Epithelial cell of esophagus (primary cell): ENCODE measurements around the gene CCSER1.
A peak's percentile ranks its signal among the peaks of the same experiment; 100 is the strongest.
"Not testable (repeated sequence)": the region's sequence is repeated elsewhere in the genome, so short reads cannot be mapped to it uniquely, and the experiment has no call there.

ENCODE experiments used
- DNase-seq: peaks from one replicate; pipeline ENCODE4 v3.0.0; 2010; ENCODE audit warnings: low read depth
- H3K4me3 ChIP-seq: 2 replicates; pipeline ENCODE4 v1.5.1; 2011; ENCODE audit warnings: mild to moderate bottlenecking, low read length, control low read depth
- TF ChIP-seq, protein P1 (sequence below): IDR thresholded peaks from 2 replicates; pipeline ENCODE4 v1.5.1; 2011; ENCODE audit warnings: low read depth, mild to moderate bottlenecking, low read length, control low read depth, inconsistent platforms; ENCODE audit not compliant: insufficient read depth; ENCODE audit errors: missing control alignments

CCSER1 gene

DNA sequence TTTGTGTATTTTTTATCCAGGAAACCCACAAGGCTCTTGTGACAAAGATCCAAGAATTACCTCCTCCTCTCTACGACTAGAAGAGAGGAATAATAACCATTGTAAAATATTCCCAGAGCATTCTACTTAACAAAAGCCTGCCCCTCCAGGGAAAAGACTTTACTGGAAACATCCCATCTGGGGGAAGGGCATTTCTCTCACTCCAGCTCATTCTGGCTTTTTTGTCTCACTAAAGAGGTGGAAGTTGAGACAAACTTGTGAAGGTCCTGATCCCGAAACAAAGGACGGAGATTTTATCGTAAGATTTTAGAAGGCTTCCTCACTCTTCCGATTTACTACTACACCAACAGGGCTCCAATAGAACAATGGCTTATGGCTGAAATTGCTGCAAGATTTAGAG, 1484.6 kb downstream of the CCSER1 start:
- TF ChIP-seq, protein P1, sequence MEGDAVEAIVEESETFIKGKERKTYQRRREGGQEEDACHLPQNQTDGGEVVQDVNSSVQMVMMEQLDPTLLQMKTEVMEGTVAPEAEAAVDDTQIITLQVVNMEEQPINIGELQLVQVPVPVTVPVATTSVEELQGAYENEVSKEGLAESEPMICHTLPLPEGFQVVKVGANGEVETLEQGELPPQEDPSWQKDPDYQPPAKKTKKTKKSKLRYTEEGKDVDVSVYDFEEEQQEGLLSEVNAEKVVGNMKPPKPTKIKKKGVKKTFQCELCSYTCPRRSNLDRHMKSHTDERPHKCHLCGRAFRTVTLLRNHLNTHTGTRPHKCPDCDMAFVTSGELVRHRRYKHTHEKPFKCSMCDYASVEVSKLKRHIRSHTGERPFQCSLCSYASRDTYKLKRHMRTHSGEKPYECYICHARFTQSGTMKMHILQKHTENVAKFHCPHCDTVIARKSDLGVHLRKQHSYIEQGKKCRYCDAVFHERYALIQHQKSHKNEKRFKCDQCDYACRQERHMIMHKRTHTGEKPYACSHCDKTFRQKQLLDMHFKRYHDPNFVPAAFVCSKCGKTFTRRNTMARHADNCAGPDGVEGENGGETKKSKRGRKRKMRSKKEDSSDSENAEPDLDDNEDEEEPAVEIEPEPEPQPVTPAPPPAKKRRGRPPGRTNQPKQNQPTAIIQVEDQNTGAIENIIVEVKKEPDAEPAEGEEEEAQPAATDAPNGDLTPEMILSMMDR = no peak
- DNase-seq = no peak
- no peak overlapping the region for H3K4me3 ChIP-seq

DNA sequence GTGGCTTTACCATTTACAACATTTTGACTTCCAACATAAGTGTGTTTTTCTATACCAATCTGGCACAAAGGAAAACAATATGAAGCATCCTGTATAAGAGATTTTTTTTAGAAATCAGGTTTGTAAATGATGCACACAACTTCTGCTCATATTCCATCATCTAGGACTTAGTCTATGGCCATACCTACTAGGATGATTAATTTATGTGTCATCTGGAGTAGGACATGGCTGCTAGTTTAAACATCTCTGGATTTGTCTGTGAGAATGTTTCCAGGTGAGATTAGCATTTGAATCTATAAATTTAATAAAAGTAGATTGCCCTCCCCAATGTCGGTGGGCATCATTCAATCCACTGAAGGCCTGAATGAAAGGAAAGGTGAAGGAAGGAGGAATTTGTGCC, 1493.8 kb downstream of the CCSER1 start:
- TF ChIP-seq, protein P1 = no peak
- peak; percentile 47 for DNase-seq
- no peak overlapping the region for H3K4me3 ChIP-seq

DNA sequence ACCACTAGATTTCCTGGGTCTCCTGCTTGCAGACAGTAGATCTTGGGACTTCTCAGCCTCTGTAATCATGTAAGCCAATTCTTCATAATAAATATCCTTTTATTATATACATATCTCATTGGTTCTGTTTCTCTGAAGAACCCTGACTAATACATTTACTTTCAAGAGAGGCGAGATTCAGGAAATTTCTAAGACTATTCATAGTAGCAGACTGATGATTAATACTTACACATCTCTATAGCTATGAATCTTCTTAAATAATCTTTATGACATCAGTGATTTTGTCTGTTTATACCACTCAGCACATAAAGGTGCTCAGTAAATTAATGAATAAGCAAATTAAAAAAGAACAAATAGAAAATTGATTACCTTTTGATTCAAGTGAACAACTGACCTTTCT, 1494.3 kb downstream of the CCSER1 start:
- H3K4me3 ChIP-seq = no peak overlapping the region
- DNase-seq = peak; percentile 65
- TF ChIP-seq, protein P1 = no peak

DNA sequence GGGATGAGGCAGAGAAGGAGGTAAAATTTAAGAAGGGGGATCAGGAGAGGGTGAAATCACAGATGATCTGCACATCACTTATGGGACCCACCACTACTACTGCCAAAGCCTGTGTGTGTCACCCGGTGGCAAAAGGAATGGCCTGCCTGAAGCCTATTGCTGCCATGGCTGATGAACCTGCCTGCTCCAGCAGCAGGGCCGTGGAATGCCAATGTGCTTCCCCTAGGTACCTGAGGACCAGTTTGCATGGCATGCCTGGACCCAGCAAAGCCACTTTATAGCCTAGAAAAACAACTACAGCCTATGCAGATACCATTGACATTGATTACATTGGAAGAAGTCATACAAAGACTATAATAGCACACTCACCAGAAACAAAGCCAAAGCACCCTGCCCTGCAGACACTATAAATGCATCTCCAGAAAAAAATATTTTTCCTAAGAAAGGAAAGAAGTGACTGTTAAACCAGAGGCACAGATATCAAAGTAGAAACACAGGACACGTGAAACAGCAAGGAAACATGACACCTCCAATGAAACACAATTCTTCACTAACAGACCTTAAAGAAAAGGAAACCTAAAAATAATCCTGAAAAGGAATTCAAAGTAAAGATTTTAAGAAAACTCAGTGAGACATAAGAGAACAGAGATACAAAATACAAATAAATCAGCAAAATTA, 1495.9 kb downstream of the CCSER1 start:
- no peak overlapping the region for H3K4me3 ChIP-seq
- TF ChIP-seq, protein P1 = no peak
- DNase-seq = no peak

DNA sequence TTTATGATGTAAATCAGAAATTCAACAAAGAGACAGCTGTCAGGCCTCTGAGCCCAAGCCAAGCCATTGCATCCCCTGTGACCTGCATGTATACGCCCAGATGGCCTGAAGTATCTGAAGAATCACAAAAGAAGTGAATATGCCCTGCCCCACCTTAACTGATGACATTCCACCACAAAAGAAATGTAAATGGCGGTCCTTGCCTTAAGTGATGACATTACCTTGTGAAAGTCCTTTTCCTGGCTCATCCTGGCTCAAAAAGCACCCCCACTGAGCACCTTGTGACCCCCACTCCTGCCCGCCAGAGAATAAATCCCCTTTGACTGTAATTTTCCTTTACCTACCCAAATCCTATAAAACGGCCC, 1496.4 kb downstream of the CCSER1 start:
- not testable (repeated sequence) for DNase-seq

DNA sequence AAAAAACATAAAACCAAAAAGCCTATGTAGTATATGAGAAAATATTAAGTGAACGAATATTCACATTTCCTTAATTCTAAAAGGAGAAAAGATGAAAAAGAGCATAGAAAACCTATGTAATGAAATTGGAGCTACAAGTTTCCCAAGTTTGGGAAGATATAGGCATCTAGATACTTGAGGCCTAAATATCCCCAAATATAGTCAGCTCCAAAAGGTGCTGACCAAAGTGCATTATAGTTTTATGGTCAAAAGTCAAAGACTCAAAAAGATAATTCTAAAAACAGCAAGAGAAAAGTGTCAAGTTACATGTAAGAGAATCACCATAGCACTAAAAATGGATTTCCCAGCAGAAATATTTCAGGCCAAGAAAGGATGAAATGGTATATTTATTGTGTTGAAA, 1502.9 kb downstream of the CCSER1 start:
- no peak for DNase-seq
- no peak overlapping the region for H3K4me3 ChIP-seq
- TF ChIP-seq, protein P1 = no peak

More for the DNA sequence above, 1496.4 kb downstream of the CCSER1 start:
- not testable (repeated sequence) for H3K4me3 ChIP-seq

DNA sequence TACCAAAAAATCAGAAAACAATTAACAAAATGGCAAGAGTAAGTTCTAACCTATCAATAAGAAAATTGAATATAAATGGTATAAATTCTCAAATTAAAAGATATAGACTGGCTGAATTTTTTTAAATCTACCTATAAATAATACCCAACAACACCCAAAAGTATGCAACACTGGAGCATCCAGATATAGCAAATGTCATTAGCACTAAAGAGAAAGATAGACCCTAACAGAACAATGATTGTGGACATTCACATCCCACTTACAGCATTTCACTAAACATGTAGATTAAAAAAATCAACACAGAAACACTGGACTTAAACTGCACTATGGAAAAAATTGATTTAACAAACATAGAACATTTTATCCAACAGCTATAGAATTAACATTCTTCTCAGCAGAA, 1503.6 kb downstream of the CCSER1 start:
- H3K4me3 ChIP-seq = no peak overlapping the region
- TF ChIP-seq, protein P1 = no peak
- DNase-seq = no peak
